Left forelimb (tissue), 1 donor: Measurements from ENCODE around the gene FGGY.
"Not testable (repeated sequence)": the region's sequence is repeated elsewhere in the genome, so short reads cannot be mapped to it uniquely, and the experiment has no call there.

Experiments used
- DNase-seq: peaks from one replicate; pipeline ENCODE4 v3.0.0-alpha.2; 2018; ENCODE audit warnings: low spot score

The FGGY gene

GRCh38 chr1:59443310-59443709 is 146.4 kb downstream of the FGGY start:
- no peak for DNase-seq

DNA sequence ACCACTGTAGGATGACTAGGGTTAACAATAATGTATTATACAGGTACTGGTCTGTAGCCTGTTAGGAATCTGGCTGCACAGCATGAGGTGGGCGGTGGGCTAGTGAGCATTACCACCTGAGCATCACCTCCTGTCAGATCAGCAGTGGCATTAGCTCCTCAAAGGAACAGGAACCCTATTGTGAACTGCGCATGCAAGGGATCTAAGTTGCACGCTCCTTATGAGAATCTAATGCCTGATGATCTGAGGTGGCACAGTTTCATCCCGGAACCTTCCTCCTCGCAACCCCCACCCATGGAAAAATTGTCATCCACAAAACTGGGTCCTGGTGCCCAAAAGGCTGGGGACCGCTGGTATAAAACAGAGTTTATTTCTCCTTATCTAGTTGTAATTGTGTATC is 147.6 kb downstream of the FGGY start:
- DNase-seq, result no peak

- no peak for DNase-seq
Measured at GRCh38 chr1:59445040-59445439, 148.1 kb downstream of the FGGY start.

- DNase-seq, result no peak
Measured at GRCh38 chr1:59446257-59446901, 149.5 kb downstream of the FGGY start.

- no peak for DNase-seq
Measured at GRCh38 chr1:59452026-59452425, 155.1 kb downstream of the FGGY start.

GRCh38 chr1:59452559-59452958 is 155.7 kb downstream of the FGGY start:
- DNase-seq, result no peak

DNA sequence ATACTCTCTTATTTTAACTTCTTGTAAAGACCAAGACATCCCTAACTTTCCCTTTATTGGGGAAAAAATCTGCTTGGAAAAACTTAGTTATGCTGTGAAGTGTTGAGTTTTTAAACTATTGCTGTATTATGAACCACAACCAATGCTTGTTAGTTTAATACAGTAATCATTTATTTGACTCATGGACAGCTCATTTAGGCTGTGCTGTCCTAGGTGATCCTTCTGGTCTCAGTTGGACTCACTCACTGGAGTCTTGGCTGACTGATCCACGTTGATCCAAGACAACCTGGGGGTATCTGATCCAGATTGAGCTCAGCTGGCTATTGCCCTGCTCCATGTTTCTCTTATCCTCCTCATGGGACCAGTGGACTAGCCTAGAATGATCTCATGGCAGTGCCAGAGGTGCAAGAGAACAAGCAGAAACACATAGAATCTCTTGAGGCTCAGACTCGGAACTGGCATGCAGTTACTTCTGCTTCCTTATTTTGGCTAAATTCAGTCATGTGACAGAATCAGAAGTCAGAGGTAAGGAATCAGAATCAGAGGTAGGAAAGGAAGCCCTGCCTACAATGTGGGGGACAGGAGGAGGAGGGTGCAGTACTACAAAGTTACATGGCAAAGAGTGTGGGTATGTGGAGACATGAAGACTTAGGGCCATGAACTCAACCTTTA is 156.5 kb downstream of the FGGY start:
- no peak for DNase-seq

- no peak for DNase-seq
Measured at GRCh38 chr1:59455206-59455605, 158.3 kb downstream of the FGGY start.

GRCh38 chr1:59457786-59458185 is 160.9 kb downstream of the FGGY start:
- DNase-seq, result no peak

- DNase-seq, result no peak
Measured at GRCh38 chr1:59458884-59459283, 162.0 kb downstream of the FGGY start.

DNA sequence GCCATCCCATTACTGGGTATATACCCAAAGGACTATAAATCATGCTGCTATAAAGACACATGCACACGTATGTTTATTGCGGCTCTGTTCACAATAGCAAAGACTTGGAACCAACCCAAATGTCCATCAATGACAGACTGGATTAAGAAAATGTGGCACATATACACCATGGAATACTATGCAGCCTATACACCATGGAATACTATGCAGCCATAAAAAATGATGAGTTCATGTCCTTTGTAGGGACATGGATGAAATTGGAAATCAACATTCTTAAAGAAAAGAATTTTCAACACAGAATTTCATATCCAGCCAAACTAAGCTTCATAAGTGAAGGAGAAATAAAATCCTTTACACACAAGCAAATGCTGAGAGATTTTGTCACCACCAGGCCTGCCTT is 166.0 kb downstream of the FGGY start:
- DNase-seq, result not testable (repeated sequence)

DNA sequence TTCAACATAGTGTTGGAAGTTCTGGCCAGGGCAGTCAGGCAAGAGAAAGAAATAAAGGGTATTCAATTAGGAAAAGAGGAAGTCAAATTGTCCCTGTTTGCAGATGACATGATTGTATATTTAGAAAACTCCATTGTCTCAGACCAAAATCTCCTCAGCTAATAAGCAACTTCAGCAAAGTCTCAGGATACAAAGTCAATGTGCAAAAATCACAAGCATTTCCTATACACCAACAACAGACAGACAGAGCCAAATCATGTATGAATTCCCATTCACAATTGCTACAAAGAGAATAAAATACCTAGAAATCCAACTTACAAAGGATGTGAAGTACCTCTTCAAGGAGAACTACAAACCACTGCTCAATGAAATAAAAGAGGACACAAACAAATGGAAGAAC is 168.6 kb downstream of the FGGY start:
- not testable (repeated sequence) for DNase-seq

- DNase-seq, result no peak
Measured at GRCh38 chr1:59468828-59469428, 172.0 kb downstream of the FGGY start.

DNA sequence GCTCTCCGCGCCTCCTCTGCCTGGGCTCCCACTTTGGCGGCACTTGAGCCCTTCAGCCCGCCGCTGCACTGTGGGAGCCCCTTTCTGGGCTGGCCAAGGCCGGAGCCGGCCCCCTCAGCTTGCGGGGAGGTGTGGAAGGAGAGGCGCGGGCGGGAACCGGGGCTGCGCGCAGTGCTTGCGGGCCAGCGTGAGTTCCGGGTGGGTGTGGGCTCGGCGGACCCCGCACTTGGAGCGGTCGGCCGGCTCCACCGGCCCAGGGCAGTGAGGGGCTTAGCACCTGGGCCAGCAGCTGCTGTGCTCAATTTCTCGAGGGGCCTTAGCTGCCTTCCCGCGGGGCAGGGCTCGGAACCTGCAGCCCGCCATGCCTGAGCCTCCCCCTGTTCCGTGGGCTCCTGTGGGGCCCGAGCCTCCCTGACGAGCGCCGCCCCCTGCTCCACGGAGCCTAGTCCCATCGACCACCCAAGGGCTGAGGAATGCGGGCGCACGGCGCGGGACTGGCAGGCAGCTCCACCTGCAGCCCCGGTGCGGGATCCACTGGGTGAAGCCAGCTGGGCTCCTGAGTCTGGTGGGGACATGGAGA is 175.2 kb downstream of the FGGY start:
- DNase-seq, result not testable (repeated sequence)

DNA sequence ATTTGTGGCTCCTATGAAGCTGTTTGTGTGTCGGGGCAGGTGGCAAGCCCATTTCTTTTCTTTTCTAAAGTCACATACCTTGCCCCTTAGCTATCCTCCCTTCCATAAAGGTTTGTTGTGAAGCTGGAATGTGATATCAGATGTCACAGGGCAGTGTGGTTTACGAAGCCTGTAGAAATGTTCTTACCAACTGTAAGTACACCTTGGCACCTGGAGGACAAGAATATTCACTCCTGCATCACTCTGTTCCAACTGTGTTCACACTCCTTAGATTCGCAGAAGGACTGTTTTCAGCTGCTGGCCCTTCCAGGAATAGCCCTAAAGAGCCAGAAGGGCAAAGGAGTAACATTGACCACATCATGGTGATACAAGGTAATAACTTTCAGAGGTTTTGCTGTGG is 176.9 kb downstream of the FGGY start:
- DNase-seq, result no peak

DNA sequence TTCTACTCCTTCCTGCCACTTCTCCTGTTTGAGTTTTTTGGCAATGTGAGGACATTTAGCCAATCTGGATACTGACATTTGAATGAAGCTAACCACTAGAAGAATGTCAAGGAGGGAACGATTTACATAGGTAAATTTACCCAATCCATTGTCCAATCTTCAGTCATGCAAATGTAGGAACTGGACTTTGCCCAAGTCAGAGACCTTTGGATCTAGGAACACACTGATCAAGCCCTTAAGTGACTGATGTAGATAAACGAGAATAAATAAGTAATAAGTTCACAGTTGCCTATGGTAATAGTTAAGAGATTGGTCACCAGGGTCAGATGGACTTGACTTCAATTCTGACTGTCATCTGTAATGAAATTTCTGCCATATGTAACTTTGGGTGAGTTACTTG is 177.6 kb downstream of the FGGY start:
- DNase-seq, result no peak

DNA sequence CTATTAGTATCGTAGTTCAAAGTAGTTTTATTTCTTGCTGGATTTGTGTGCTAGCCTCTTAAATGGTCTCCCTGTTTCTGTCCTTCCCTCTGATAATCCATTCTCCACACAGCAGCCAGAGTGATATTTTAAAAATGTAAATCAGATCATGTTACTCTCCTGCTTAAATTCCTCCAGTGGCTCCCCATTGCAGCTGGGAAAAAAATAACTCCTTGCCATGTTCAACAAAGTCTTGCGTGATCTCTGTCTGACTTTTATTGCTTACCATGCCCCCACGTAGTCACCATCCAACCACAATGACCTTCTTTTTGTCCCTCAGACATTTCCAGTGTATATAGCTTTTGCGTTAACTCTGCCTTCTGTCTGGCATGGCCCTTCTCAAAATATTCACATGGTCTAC is 178.8 kb downstream of the FGGY start:
- DNase-seq, result no peak

- no peak for DNase-seq
Measured at GRCh38 chr1:59477286-59477685, 180.4 kb downstream of the FGGY start.

GRCh38 chr1:59477867-59478266 is 181.0 kb downstream of the FGGY start:
- no peak for DNase-seq

GRCh38 chr1:59478822-59479221 is 181.9 kb downstream of the FGGY start:
- no peak for DNase-seq

DNA sequence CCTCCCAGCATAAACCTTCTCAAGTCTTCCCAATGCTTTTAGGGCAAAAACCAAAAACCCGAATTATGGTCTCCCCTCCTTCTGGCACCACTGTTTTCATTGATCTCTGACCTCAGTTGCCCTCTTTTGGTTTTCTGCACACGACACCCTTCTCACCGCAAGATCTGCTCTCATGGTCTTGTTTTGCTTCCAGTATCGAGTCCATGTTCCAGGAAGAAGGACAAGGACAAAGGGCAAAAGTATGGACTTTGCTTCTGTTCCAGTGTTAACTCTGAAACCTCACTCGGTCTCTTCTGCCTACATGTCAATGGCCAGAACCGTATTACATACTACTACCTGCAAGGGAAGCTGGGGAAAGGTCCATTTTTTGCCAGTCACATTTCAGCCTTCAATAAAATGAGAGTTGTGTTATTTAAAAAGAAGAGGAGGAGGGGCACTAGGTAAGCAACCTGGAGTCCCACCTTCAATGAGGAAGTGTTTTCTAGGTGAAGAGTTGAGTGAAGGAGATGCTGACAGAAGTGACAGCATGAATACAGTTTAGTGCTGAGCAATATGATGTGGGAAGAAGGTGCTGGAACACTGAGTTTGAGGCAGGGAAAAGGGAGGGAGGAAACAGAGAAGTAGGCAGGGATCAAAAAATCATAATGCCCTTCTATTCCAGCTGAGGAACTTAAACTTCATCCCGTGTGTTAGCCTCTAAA is 183.4 kb downstream of the FGGY start:
- DNase-seq, result no peak

DNA sequence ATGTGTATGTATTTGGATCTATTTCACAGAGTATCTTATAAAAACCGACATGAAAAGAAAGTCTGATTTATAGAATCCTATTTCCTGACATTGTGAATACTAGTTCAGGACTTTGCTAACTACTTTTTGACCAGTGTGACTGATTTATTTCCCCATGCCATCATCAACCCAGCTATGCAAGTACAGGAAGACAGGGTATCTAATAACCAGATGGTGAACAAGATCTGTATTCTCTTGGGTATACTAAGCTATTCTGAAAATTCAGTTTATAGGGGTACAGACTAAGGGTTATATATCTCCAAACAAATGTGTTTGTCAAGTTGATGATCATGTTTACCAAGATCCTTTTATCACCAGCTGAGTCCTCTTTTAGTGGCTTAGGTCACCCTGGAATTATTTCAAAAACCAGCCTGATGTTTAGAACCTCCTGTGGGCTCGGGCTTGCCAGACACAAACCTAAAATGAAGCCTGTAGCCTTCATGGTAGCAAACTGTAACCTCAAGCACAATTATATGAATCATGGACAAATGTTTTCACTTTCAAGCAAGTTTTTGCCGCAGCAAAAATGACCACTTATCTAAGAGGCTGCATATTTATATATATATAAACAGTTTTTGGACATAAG is 185.1 kb downstream of the FGGY start:
- no peak for DNase-seq
